ENCODE results near the gene PARVB.
A peak's percentile ranks its signal among the peaks of the same experiment; 100 is the strongest.

The PARVB gene

DNA sequence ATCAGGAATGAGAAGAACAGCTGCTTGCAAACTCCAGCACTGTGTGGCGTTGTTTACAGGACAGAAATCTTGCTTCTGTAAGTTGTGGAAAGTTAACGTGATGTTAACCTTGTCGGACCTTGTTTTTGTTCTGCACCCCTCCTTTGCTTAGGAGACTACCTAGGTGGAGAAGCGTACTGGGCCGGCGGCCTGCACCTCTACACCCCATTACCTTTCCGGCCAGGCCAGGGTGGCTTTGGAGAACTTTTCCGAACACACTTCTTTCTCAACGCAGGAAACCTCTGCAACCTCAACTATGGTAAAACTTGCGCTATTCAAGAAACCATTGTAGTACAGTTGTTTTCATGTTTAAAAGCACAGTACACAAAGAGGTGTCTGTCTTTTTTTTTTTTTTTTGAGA lies 35.1 kb upstream of the PARVB start:
- no peak overlapping the region for H3K27ac ChIP-seq (ENCODE audit: low read depth, low read length)
- H3K36me3 ChIP-seq (ENCODE audit: control insufficient read depth in 5 of 5, insufficient read depth in 5 of 5, low read length in 5 of 5): peaks cover 13 to 94% (median 80%) of the 10 kb centered on the region in 5 donors

DNA sequence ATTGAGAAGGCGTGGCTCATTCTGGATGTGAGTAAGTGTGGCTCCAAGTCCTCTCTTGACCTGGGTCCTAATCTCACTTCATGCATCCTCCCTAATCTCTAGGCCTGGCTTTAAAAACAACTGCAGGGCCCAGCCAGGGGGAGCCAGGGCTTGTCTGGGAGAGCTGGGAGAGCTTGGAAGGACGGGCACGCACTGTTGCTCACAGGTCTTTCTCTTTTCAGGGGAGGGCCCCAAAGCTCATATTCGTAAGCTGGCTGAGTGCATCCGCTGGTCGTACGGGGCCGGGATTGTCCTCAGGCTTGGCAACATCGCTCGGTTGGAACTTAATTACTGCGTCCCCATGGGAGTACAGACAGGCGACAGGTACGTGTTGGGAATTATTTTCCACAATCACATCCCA lies 34.1 kb upstream of the PARVB start:
- Histone ChIP-seq H3K27ac (ENCODE audit: low read depth, low read length) (no peak overlapping the region), H3K4me1 (ENCODE audit: control insufficient read depth in 5 of 5, insufficient read depth in 5 of 5, low read length in 5 of 5) (peaks cover 0 to 7% (median 0%) of the 10 kb centered on the region in 5 donors), H3K36me3 (ENCODE audit: control insufficient read depth in 5 of 5, insufficient read depth in 5 of 5, low read length in 5 of 5) (peaks cover 9 to 94% (median 82%) of the 10 kb centered on the region in 5 donors), H3K9ac (ENCODE audit: low read length in 5 of 5) (no peak overlapping the region), H3K4me3 (ENCODE audit: low read depth in 1 of 5, low read length in 5 of 5) (no peak overlapping the region), H3K9me3 (ENCODE audit: control insufficient read depth in 5 of 5, low read length in 5 of 5) (no peaks in the 10 kb centered on the region), H3K27me3 (ENCODE audit: control insufficient read depth in 5 of 5, insufficient read depth in 4 of 5, low read length in 5 of 5) (no peaks in the 10 kb centered on the region)

More for the DNA sequence above, 35.1 kb upstream of the PARVB start:
- Histone ChIP-seq H3K27me3 (ENCODE audit: control insufficient read depth in 5 of 5, insufficient read depth in 4 of 5, low read length in 5 of 5) (no peaks in the 10 kb centered on the region), H3K9me3 (ENCODE audit: control insufficient read depth in 5 of 5, low read length in 5 of 5) (no peaks in the 10 kb centered on the region), H3K4me1 (ENCODE audit: control insufficient read depth in 5 of 5, insufficient read depth in 5 of 5, low read length in 5 of 5) (peaks cover 0 to 6% (median 0%) of the 10 kb centered on the region in 5 donors), H3K9ac (ENCODE audit: low read length in 5 of 5) (no peak overlapping the region), H3K4me3 (ENCODE audit: low read depth in 1 of 5, low read length in 5 of 5) (no peak overlapping the region)

DNA sequence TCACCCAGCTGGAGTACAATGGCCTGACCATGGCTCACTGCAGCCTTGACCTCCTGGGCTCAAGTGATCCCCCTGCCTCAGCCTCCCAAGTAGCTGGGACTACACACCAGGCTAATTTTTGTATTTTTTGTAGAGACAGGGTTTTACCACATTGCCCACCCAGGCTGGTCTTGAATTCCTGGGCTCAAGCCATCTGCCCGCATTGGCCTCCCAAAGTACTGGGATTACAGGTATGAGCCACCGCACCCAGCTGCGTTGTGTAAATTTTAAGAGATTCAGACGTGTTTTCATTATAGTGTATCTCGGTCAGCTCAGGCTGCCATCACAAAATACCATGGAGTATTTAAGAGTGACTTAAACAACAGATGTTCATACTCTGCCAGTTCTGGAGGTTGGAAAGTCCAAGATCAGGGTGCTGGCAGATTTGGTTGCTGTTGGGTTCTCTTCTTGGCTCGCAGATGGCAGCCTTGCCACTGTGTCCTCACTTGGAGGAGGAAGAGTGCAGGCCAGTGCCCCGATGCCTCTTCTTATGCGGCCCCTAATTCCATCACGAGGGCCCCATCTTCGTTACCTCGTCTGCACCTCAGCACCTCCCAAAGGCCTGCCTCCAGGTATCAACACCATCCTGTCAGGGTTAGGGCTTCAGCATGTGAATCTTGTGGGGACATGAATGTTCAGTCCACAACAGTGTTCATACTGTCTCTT lies 32.6 kb upstream of the PARVB start:
- Histone ChIP-seq H3K9me3 (ENCODE audit: control insufficient read depth in 5 of 5, low read length in 5 of 5) (no peaks in the 10 kb centered on the region), H3K4me3 (ENCODE audit: low read depth in 1 of 5, low read length in 5 of 5) (no peak overlapping the region), H3K27ac (ENCODE audit: low read depth, low read length) (no peak overlapping the region), H3K27me3 (ENCODE audit: control insufficient read depth in 5 of 5, insufficient read depth in 4 of 5, low read length in 5 of 5) (no peaks in the 10 kb centered on the region), H3K4me1 (ENCODE audit: control insufficient read depth in 5 of 5, insufficient read depth in 5 of 5, low read length in 5 of 5) (peaks cover 0 to 14% (median 11%) of the 10 kb centered on the region in 5 donors), H3K36me3 (ENCODE audit: control insufficient read depth in 5 of 5, insufficient read depth in 5 of 5, low read length in 5 of 5) (peaks cover 8 to 97% (median 82%) of the 10 kb centered on the region in 5 donors), H3K9ac (ENCODE audit: low read length in 5 of 5) (no peak overlapping the region)

DNA sequence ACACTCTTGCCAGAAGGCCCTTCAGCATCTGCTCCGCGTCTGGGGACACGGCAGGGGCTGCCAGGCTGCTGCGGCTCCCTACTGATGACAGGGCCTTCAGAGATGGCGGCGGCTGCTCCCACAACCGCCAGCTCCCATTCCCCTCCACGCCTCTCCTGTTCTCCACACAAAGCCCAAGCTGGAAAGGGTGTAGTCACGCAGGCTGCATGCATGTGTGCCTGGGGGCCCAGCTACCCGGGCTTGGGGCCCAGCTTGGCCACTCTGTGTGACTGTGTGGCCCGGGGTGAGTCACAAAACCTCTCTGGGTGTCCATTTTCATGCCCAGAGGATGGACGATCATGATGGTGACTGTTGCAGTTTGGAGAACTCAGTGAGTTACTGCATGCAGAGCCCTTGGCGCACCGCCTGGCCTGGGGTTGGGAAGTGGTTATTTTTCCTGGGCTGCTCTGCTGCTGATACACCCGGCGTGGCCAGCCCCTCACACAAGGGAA lies 31.7 kb upstream of the PARVB start:
- Histone ChIP-seq H3K27ac (ENCODE audit: low read depth, low read length) (no peak overlapping the region), H3K4me1 (ENCODE audit: control insufficient read depth in 5 of 5, insufficient read depth in 5 of 5, low read length in 5 of 5) (peaks cover 0 to 18% (median 12%) of the 10 kb centered on the region in 5 donors), H3K36me3 (ENCODE audit: control insufficient read depth in 5 of 5, insufficient read depth in 5 of 5, low read length in 5 of 5) (peaks cover 8 to 97% (median 83%) of the 10 kb centered on the region in 5 donors), H3K9me3 (ENCODE audit: control insufficient read depth in 5 of 5, low read length in 5 of 5) (no peaks in the 10 kb centered on the region), H3K27me3 (ENCODE audit: control insufficient read depth in 5 of 5, insufficient read depth in 4 of 5, low read length in 5 of 5) (no peaks in the 10 kb centered on the region), H3K9ac (ENCODE audit: low read length in 5 of 5) (no peak overlapping the region), H3K4me3 (ENCODE audit: low read depth in 1 of 5, low read length in 5 of 5) (no peak overlapping the region)

DNA sequence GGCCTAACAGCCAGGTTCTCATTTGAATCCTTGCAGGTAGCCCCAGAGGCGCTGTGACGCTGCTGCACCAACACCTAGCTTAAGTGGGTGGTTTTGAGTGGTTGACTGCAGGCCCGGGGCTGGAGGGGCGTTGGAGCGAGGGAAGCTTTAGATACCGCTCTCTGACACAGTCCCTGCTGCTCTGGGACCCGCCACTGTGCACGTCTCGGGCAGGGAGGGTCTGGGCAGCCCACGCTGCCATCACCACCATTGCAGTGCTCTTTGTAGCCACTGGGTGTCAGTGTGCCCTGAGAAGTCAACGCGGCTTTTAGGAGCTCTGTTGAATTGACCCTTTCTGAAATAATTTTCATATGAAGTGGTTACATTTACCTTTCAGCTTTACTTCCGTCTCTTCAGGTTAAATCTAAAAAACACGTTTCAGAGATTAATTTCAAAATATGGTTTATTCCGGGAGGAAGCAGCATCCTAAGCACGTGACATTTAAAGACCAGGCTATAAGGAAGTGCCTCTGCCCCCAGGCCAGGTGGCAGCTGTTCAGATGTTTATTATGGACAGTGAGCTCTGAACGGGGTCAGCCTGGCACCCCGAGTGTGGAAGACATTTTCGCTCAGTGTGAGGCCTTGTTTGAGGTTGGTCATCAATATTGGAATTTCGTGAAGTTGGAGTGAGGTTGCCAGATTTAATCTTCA lies 30.9 kb upstream of the PARVB start:
- Histone ChIP-seq H3K27ac (ENCODE audit: low read depth, low read length) (no peak overlapping the region), H3K36me3 (ENCODE audit: control insufficient read depth in 5 of 5, insufficient read depth in 5 of 5, low read length in 5 of 5) (peaks cover 6 to 96% (median 81%) of the 10 kb centered on the region in 5 donors), H3K9ac (ENCODE audit: low read length in 5 of 5) (no peak overlapping the region), H3K9me3 (ENCODE audit: control insufficient read depth in 5 of 5, low read length in 5 of 5) (no peaks in the 10 kb centered on the region), H3K4me3 (ENCODE audit: low read depth in 1 of 5, low read length in 5 of 5) (no peak overlapping the region), H3K27me3 (ENCODE audit: control insufficient read depth in 5 of 5, insufficient read depth in 4 of 5, low read length in 5 of 5) (no peaks in the 10 kb centered on the region), H3K4me1 (ENCODE audit: control insufficient read depth in 5 of 5, insufficient read depth in 5 of 5, low read length in 5 of 5) (peaks cover 0 to 18% (median 12%) of the 10 kb centered on the region in 5 donors)

DNA sequence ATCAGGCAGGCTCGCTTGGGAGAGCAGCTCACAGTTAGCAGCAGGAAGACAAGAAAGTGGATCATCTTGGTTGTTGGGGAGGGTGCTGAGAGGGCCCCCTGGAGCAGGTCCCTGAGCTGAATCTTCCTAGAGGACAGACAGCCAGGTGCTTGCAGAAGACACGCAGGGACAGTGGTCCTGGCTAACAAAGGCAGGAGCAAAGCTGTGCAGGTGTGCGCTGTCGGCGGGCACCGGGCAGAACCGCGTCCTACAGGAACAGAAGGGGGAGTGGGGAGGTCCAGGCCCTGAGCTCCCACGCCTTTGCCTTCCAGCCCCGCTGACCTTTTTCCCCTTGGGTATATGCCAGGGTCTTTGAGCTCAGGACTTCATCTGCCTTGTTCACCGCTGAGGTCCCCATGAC lies 30.1 kb upstream of the PARVB start:
- Histone ChIP-seq H3K9ac (ENCODE audit: low read length in 5 of 5) (no peak overlapping the region), H3K4me3 (ENCODE audit: low read depth in 1 of 5, low read length in 5 of 5) (no peak overlapping the region), H3K27ac (ENCODE audit: low read depth, low read length) (no peak overlapping the region), H3K9me3 (ENCODE audit: control insufficient read depth in 5 of 5, low read length in 5 of 5) (no peaks in the 10 kb centered on the region), H3K36me3 (ENCODE audit: control insufficient read depth in 5 of 5, insufficient read depth in 5 of 5, low read length in 5 of 5) (peaks cover 0 to 96% (median 81%) of the 10 kb centered on the region in 5 donors), H3K27me3 (ENCODE audit: control insufficient read depth in 5 of 5, insufficient read depth in 4 of 5, low read length in 5 of 5) (no peaks in the 10 kb centered on the region), H3K4me1 (ENCODE audit: control insufficient read depth in 5 of 5, insufficient read depth in 5 of 5, low read length in 5 of 5) (peaks cover 0 to 18% (median 12%) of the 10 kb centered on the region in 5 donors)

DNA sequence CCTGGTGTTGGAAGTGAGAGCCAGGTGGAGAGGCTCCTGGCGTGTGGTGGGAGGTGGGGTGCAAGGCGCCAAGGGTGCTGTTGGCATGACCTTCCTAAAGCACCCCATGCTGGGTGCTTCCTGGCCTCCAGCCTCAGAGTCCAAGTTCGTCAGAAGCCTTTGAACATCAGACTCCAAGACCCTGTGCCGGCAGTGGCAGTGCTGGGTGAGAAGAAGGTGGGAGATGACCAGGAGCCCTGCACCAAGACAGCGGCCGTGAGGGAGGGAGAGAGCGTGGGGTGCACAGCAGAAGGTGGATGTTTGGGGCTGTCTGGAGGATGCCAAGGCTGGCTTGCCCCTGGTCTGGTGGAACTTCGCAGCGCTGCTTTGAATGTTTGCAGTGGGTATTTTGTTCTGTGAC lies 29.7 kb upstream of the PARVB start:
- Histone ChIP-seq H3K27ac (ENCODE audit: low read depth, low read length) (no peak overlapping the region), H3K27me3 (ENCODE audit: control insufficient read depth in 5 of 5, insufficient read depth in 4 of 5, low read length in 5 of 5) (no peaks in the 10 kb centered on the region), H3K9ac (ENCODE audit: low read length in 5 of 5) (no peak overlapping the region), H3K4me3 (ENCODE audit: low read depth in 1 of 5, low read length in 5 of 5) (no peak overlapping the region), H3K36me3 (ENCODE audit: control insufficient read depth in 5 of 5, insufficient read depth in 5 of 5, low read length in 5 of 5) (peaks cover 0 to 96% (median 81%) of the 10 kb centered on the region in 5 donors), H3K9me3 (ENCODE audit: control insufficient read depth in 5 of 5, low read length in 5 of 5) (no peaks in the 10 kb centered on the region), H3K4me1 (ENCODE audit: control insufficient read depth in 5 of 5, insufficient read depth in 5 of 5, low read length in 5 of 5) (peaks cover 0 to 18% (median 12%) of the 10 kb centered on the region in 5 donors)

DNA sequence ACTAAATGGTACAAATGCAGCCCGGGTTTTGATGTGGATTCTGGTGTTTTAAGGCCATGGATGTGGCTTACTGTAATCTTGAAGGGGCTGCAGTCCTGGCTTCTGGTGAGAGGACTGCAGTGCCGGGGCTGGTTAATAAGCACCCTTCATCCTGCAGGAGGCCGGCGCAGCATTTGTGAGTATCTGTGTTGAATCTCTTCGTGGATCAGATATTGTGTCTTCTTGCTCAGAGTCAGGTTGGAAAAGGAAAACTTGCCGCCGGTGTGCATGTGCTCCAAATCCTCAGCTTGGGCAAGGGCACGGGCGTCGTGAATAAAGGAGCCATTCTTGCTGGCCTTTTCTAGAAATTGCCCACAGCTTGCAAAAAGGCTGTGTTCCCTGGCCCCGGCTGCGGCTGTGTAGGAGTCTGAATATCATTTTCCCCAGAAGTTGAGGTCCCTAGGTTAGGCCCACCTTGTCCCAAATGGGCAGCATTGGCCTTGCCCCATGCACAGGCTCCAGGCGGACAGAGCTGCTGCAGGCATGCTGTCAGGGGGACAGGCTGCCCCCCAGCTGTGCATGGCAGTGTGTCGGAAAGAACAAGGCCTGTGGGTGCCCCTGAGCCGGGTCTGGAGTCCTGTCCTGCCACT lies 28.9 kb upstream of the PARVB start:
- Histone ChIP-seq H3K9ac (ENCODE audit: low read length in 5 of 5) (no peak overlapping the region), H3K27ac (ENCODE audit: low read depth, low read length) (no peak overlapping the region), H3K36me3 (ENCODE audit: control insufficient read depth in 5 of 5, insufficient read depth in 5 of 5, low read length in 5 of 5) (peaks cover 0 to 90% (median 73%) of the 10 kb centered on the region in 5 donors), H3K4me3 (ENCODE audit: low read depth in 1 of 5, low read length in 5 of 5) (peak overlapping the region in 1 of 5 donors; percentile 52), H3K9me3 (ENCODE audit: control insufficient read depth in 5 of 5, low read length in 5 of 5) (no peaks in the 10 kb centered on the region), H3K4me1 (ENCODE audit: control insufficient read depth in 5 of 5, insufficient read depth in 5 of 5, low read length in 5 of 5) (peaks cover 0 to 18% (median 12%) of the 10 kb centered on the region in 5 donors), H3K27me3 (ENCODE audit: control insufficient read depth in 5 of 5, insufficient read depth in 4 of 5, low read length in 5 of 5) (no peaks in the 10 kb centered on the region)

DNA sequence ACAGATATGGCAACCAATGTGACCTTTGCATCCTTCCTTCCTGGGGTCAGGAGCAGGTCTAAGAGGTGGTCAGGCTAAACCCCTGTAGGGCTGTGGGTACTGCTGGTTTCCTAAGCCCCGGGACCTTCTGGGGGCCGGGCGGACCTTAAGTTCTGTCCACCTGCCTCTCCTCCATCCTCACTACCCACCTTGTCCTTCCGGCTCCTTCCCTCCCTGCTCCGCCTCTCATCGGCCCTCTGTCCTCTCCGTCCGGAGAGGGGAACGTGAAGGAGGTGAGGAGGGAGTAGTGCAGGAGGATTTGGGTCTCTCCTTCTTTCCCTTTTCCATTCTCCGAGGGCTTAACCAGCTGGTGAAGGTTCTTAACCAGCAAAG lies 28.3 kb upstream of the PARVB start:
- Histone ChIP-seq H3K27me3 (ENCODE audit: control insufficient read depth in 5 of 5, insufficient read depth in 4 of 5, low read length in 5 of 5) (no peaks in the 10 kb centered on the region), H3K9ac (ENCODE audit: low read length in 5 of 5) (peak overlapping the region in 1 of 5 donors; percentile 34), H3K9me3 (ENCODE audit: control insufficient read depth in 5 of 5, low read length in 5 of 5) (no peaks in the 10 kb centered on the region), H3K27ac (ENCODE audit: low read depth, low read length) (no peak overlapping the region), H3K36me3 (ENCODE audit: control insufficient read depth in 5 of 5, insufficient read depth in 5 of 5, low read length in 5 of 5) (peaks cover 0 to 86% (median 67%) of the 10 kb centered on the region in 5 donors), H3K4me3 (ENCODE audit: low read depth in 1 of 5, low read length in 5 of 5) (peak overlapping the region in 4 of 5 donors; percentile 10 to 52 (median 34)), H3K4me1 (ENCODE audit: control insufficient read depth in 5 of 5, insufficient read depth in 5 of 5, low read length in 5 of 5) (peaks cover 0 to 18% (median 12%) of the 10 kb centered on the region in 5 donors)
